K562 (cell line): ENCODE data around the gene PIK3R4. TPM values are rescaled to one million over a fixed set of nuclear protein-coding genes. Genes with fewer than 3 reads are reported as not detected.

Experiments used
- ATAC-seq: fragments of 200-7000 bp; cut with Tn5 transposase; 3 replicates; pipeline ENCODE4 v1.9.1; 2020; ENCODE audit warnings: moderate library complexity
- BruUV-seq: library from RNA; stranded (reverse); fragments of 400-500 nt; replicated peaks from 2 replicates; lab custom pipeline; 2021; lab: Mats Ljungman, UMichigan
- CTCF ChIA-PET: fragments of 300-600 bp; formaldehyde crosslinking; extraction: SDS; loops from one replicate; lab custom pipeline; 2021; ENCODE audit warnings: low intra/inter-chr PET ratio; lab: Yijun Ruan, JAX
- POLR2A ChIA-PET: fragments of 300-600, 350-650 bp; sonication (Branson Sonifier 250); formaldehyde crosslinking; extraction: SDS; loops from one replicate; lab custom pipeline; 2021; ENCODE audit warnings: antibody characterized with exemption, inconsistent platforms; lab: Yijun Ruan, JAX
- DNase-seq, 4 experiments: peaks; one replicate each; pipeline versions ENCODE4 v3.0.0 to v3.0.0-alpha.2; 2011 to 2018; ENCODE audit warnings: low spot score in 3 of 4, mixed read lengths in 3 of 4; ENCODE audit errors: extremely low read depth in 1 of 4
- FAIRE-seq: peaks from 2 replicates; lab custom pipeline; 2011; peaks lifted over from hg19 to GRCh38; lab: Jason Lieb, UNC
- H2AFZ ChIP-seq: 2 replicates; pipeline ENCODE4 v1.6.0; 2011; ENCODE audit warnings: low read depth, low read length, control low read depth, inconsistent platforms
- H3K27ac ChIP-seq: fragments of 200-600 bp; 3 replicates; pipeline ENCODE4 v1.8.0; 2011; ENCODE audit warnings: low read depth, mild to moderate bottlenecking, control low read depth, inconsistent platforms, low read length, moderate library complexity, mixed read lengths; ENCODE audit errors: extremely low read depth
- H3K27me3 ChIP-seq, 2 experiments: fragments of 300-600 bp in 1 of 2; 2 replicates in 1 of 2; 3 replicates in 1 of 2; pipeline versions ENCODE4 v1.6.0 to v1.8.0; 2011; ENCODE audit warnings: inconsistent platforms in 2 of 2, low read length in 2 of 2, mild to moderate bottlenecking in 1 of 2, mixed read lengths in 1 of 2, moderate library complexity in 1 of 2; ENCODE audit not compliant: control insufficient read depth in 2 of 2, insufficient read depth in 2 of 2
- H3K36me3 ChIP-seq: fragments of 300-600 bp; 3 replicates; pipeline ENCODE4 v1.8.0; 2011; ENCODE audit warnings: mild to moderate bottlenecking, low read length, inconsistent platforms; ENCODE audit not compliant: control insufficient read depth, insufficient read depth
- H3K4me1 ChIP-seq, 2 experiments: fragments of 200-600 bp in 1 of 2; replicated peaks in 1 of 2; 2 replicates in 1 of 2; 3 replicates in 1 of 2; pipeline versions ENCODE4 v1.5.1 to v1.8.0; 2011; ENCODE audit warnings: inconsistent platforms in 2 of 2, low read length in 2 of 2, mild to moderate bottlenecking in 1 of 2, mixed read lengths in 1 of 2, moderate library complexity in 1 of 2; ENCODE audit not compliant: control insufficient read depth in 2 of 2, insufficient read depth in 2 of 2
- H3K4me2 ChIP-seq: 2 replicates; pipeline ENCODE4 v1.6.1; 2011; ENCODE audit warnings: low read length, control low read depth, inconsistent platforms, mixed read lengths; ENCODE audit not compliant: insufficient read depth
- H3K4me3 ChIP-seq: fragments of 200-600 bp; sonication (generic), shearing (Covaris generic); 2 replicates; pipeline ENCODE4 v1.5.1; 2016; ENCODE audit warnings: control low read depth, inconsistent platforms
- H3K79me2 ChIP-seq: fragments of 200-600 bp; 3 replicates; pipeline ENCODE4 v1.8.0; 2011; ENCODE audit warnings: low read length, inconsistent platforms; ENCODE audit not compliant: control insufficient read depth, insufficient read depth
- H3K9ac ChIP-seq, 2 experiments: 2 replicates each; pipeline versions ENCODE4 v1.6.0 to v1.6.1; 2011; ENCODE audit warnings: low read depth in 2 of 2, low read length in 2 of 2, control low read depth in 1 of 2, inconsistent platforms in 1 of 2, mild to moderate bottlenecking in 1 of 2, mixed read lengths in 1 of 2; ENCODE audit not compliant: insufficient read depth in 1 of 2
- H3K9me1 ChIP-seq: one replicate; pipeline ENCODE4 v1.6.0; 2011; ENCODE audit warnings: inconsistent platforms, mild to moderate bottlenecking, low read length, moderate library complexity; ENCODE audit not compliant: control insufficient read depth, insufficient read depth
- H3K9me3 ChIP-seq: replicated peaks from 2 replicates; pipeline ENCODE4 v1.5.1; 2011; ENCODE audit warnings: low read depth, low read length, inconsistent platforms; ENCODE audit not compliant: control insufficient read depth, insufficient read depth
- H4K20me1 ChIP-seq: replicated peaks from 2 replicates; pipeline ENCODE4 v1.6.1; 2011; ENCODE audit warnings: low read length, inconsistent platforms, mixed read lengths; ENCODE audit not compliant: control insufficient read depth, insufficient read depth
- KDM5B ChIP-seq: fragments of 200-600 bp; sonication (generic); IDR thresholded peaks from 2 replicates; pipeline ENCODE4 v1.6.1; 2012; ENCODE audit warnings: low read depth, mild to moderate bottlenecking, moderate library complexity, low read length, control low read depth, inconsistent platforms; ENCODE audit not compliant: insufficient replicate concordance
- SMAD2 ChIP-seq: fragments of 150-350 bp; IDR thresholded peaks from 2 replicates; pipeline ENCODE4 v1.6.1; 2014; ENCODE audit warnings: low read depth, mild to moderate bottlenecking, low read length
- ZNF217 ChIP-seq: sonication (generic); formaldehyde crosslinking; IDR thresholded peaks from 2 replicates; pipeline ENCODE4 v1.8.0; 2022; ENCODE audit warnings: mild to moderate bottlenecking, missing genetic modification reagents
- ZNF76 ChIP-seq: fragments of 250-450 bp; sonication (Bioruptor Pico); IDR thresholded peaks from 2 replicates; pipeline ENCODE4 v1.4.0; 2020; ENCODE audit warnings: mild to moderate bottlenecking, moderate library complexity, borderline replicate concordance
- WGBS: fragments of 100-300 bp; shearing (Covaris generic); methylation state at CpG from one replicate; pipeline ENCODE4 v1.1.6; 2016; ENCODE audit warnings: low coverage, mixed read lengths; ENCODE audit not compliant: insufficient coverage; ENCODE audit errors: missing lambda C conversion rate; 5-methylcytosine and 5-hydroxymethylcytosine counted together
- in situ Hi-C: fragments of 300-500 bp; cut with MboI; formaldehyde crosslinking; loops from 4 replicates; pipeline ENCODE4 v1.15.0; 2018; ENCODE audit warnings: inconsistent platforms, mixed read lengths
- intact Hi-C: fragments of 100-400 bp; cut with micrococcal nuclease; formaldehyde crosslinking; loops from 2 replicates; pipeline ENCODE4 v1.14.2; 2022
- polyA plus RNA-seq, 8 experiments: library from polyadenylated mRNA; depleted of rRNA in 4 of 8; stranded (reverse) in 5 of 8; unstranded in 3 of 8; fragments of >200 nt; fragmentation: Nextera tagmentation in 2 of 8; fragmentation: Illumina TruSeq in 1 of 8; extraction: Ambion mirVana in 2 of 8; extraction: Trizol in 1 of 8; gene quantifications; 2 replicates each; pipeline versions ENCODE4 v1.2.1 to v1.2.3, GENCODE V29; 2011 to 2014; ENCODE audit warnings: inconsistent platforms in 1 of 8, missing spikeins in 1 of 8
- total RNA-seq, 7 experiments: library from RNA; depleted of rRNA in 6 of 7; stranded (reverse); fragments of >200 nt in 6 of 7; fragmentation: Illumina TruSeq in 2 of 7; extraction: Trizol in 2 of 7; gene quantifications; 2 replicates each; pipeline versions ENCODE4 v1.2.1 to v1.2.3, GENCODE V29; 2011 to 2021; ENCODE audit warnings: low replicate concordance in 1 of 7
- TF ChIP-seq, protein P1 (sequence below), 2 experiments: IDR thresholded peaks; 2 replicates each; pipeline ENCODE4 v1.6.1; 2011; ENCODE audit warnings: borderline replicate concordance in 1 of 2, control low read depth in 1 of 2, low read depth in 1 of 2, low read length in 1 of 2, mild to moderate bottlenecking in 1 of 2, mixed read lengths in 1 of 2, moderate library complexity in 1 of 2; ENCODE audit not compliant: insufficient read depth in 1 of 2, insufficient read length in 1 of 2, poor library complexity in 1 of 2, severe bottlenecking in 1 of 2; ENCODE audit errors: extremely low read depth in 1 of 2
- TF ChIP-seq, protein P2 (sequence below): sonication (generic); formaldehyde crosslinking; IDR thresholded peaks from 2 replicates; pipeline ENCODE4 v1.8.0; 2022; ENCODE audit warnings: mild to moderate bottlenecking, low read depth, missing genetic modification reagents

Gene PIK3R4
- total and polyA plus RNA-seq, 9 of the 15 experiments (the other 6 are each of a cell fraction or from before 2014, with no cell fraction given): 20.6 to 45.8 (median 26.0) TPM

DNA sequence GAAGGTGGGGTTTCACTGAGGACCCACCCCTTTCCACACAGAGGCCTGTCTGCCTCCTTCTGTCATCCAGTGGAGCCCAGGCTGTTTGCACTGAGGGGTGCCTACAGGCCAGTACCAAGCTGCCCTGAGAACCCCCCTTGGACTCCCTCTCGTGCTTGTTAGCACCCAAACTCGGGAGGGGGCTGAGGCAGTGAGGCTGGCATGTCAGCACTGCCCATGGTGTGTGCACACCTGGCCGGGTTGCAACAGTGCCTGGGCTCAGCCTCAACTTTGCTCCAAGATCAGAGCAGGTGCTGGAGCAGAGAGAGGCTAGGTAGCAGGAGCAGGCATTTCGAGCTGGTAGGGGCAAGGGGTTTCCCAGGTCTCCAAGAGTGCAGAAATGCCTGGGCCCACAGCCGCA, 90.0 kb downstream of the PIK3R4 start:
- CTCF ChIA-PET: no interaction called here
- Histone ChIP-seq H4K20me1 (no peaks in the 10 kb centered on the region), H3K9ac (no peak overlapping the region), H3K4me2 (no peak overlapping the region), H3K79me2 (no peaks in the 10 kb centered on the region), H3K4me1 (peaks cover 0 to 5% of the 10 kb centered on the region in 2 experiments; a peak in 1 of 5 replicates), H3K9me3 (no peaks in the 10 kb centered on the region), H3K36me3 (0 out of 3 replicates have a peak, but pooled peaks cover 4% of the 10 kb centered on the region), H3K27ac (no peak overlapping the region), H3K4me3 (no peak overlapping the region), H2AFZ (no peak overlapping the region), H3K27me3 (no peaks in the 10 kb centered on the region; a peak in 1 of 5 replicates), H3K9me1 (no peaks in the 10 kb centered on the region)
- no peak for DNase-seq
- ATAC-seq: no peak
- in situ Hi-C loops: no loop called here
- POLR2A ChIA-PET: no interaction called here
- intact Hi-C loops: no loop called here
- WGBS: 82% methylated on average over 5 of the region's 5 CpGs
- BruUV-seq: no TSS peak
- no peak for FAIRE-seq
- no peak for TF ChIP-seq KDM5B
- no peak for TF ChIP-seq ZNF76 (CRISPR knock-in tag)
- TF ChIP-seq ZNF217: no peak
- no peak for TF ChIP-seq SMAD2
- TF ChIP-seq, protein P1, sequence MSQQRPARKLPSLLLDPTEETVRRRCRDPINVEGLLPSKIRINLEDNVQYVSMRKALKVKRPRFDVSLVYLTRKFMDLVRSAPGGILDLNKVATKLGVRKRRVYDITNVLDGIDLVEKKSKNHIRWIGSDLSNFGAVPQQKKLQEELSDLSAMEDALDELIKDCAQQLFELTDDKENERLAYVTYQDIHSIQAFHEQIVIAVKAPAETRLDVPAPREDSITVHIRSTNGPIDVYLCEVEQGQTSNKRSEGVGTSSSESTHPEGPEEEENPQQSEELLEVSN (IDR thresholded peaks at IDR 0.05; ENCODE audit: borderline replicate concordance in 1 of 2, extremely low read depth in 1 of 2, insufficient read depth in 1 of 2, insufficient read length in 1 of 2, low read depth in 1 of 2, low read length in 1 of 2, poor library complexity in 1 of 2, severe bottlenecking in 1 of 2): no peak
- TF ChIP-seq, protein P2, sequence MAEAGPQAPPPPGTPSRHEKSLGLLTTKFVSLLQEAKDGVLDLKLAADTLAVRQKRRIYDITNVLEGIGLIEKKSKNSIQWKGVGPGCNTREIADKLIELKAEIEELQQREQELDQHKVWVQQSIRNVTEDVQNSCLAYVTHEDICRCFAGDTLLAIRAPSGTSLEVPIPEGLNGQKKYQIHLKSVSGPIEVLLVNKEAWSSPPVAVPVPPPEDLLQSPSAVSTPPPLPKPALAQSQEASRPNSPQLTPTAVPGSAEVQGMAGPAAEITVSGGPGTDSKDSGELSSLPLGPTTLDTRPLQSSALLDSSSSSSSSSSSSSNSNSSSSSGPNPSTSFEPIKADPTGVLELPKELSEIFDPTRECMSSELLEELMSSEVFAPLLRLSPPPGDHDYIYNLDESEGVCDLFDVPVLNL (CRISPR knock-in tag): no peak
